HUES6 (cell line): Measurements from ENCODE around the gene AKAP13.

Experiments
- H3K27ac ChIP-seq: 2 replicates; pipeline ENCODE4 v1.7.0; 2013; ENCODE audit warnings: low read depth, mild to moderate bottlenecking, low read length, inconsistent platforms
- H3K27me3 ChIP-seq: 2 replicates; pipeline ENCODE4 v1.6.1; 2013; ENCODE audit warnings: low read length; ENCODE audit not compliant: control insufficient read depth, insufficient read depth
- H3K36me3 ChIP-seq: 2 replicates; pipeline ENCODE4 v1.6.1; 2013; ENCODE audit warnings: low read length; ENCODE audit not compliant: control insufficient read depth, insufficient read depth
- H3K4me1 ChIP-seq: 2 replicates; pipeline ENCODE4 v1.6.1; 2013; ENCODE audit warnings: low read length; ENCODE audit not compliant: control insufficient read depth, insufficient read depth
- H3K4me3 ChIP-seq: 2 replicates; pipeline ENCODE4 v1.5.1; 2013; ENCODE audit warnings: low read depth, low read length
- H3K9ac ChIP-seq: one replicate; pipeline ENCODE4 v1.6.1; 2013; ENCODE audit warnings: mild to moderate bottlenecking, low read length
- H3K9me3 ChIP-seq: 2 replicates; pipeline ENCODE4 v1.6.1; 2013; ENCODE audit warnings: low read depth, low read length; ENCODE audit not compliant: control insufficient read depth, insufficient read depth

The AKAP13 gene

GRCh38 chr15:85606738-85607137 lies 226.3 kb downstream of the AKAP13 start:
- Histone ChIP-seq H3K36me3 (peaks cover 3% of the 10 kb centered on the region; the same call in 1 of the 2 replicates), H3K9ac (no peak overlapping the region), H3K27me3 (no peaks in the 10 kb centered on the region), H3K4me1 (no peaks in the 10 kb centered on the region), H3K27ac (no peak overlapping the region), H3K9me3 (no peaks in the 10 kb centered on the region), H3K4me3 (no peak overlapping the region)

- H3K9me3 ChIP-seq = no peaks in the 10 kb centered on the region
- H3K9ac ChIP-seq = no peak overlapping the region
- H3K4me1 ChIP-seq = no peaks in the 10 kb centered on the region
- no peak overlapping the region for H3K27ac ChIP-seq
- peaks cover 3% of the 10 kb centered on the region; the same call in 1 of the 2 replicates for H3K36me3 ChIP-seq
- H3K27me3 ChIP-seq = no peaks in the 10 kb centered on the region
- no peak overlapping the region for H3K4me3 ChIP-seq
These were observed 226.9 kb downstream of the AKAP13 start for GRCh38 chr15:85607141-85607806.

- H3K9ac ChIP-seq = no peak overlapping the region
- no peak overlapping the region for H3K27ac ChIP-seq
These were observed 227.4 kb downstream of the AKAP13 start for GRCh38 chr15:85607842-85608241.

GRCh38 chr15:85609492-85609891 lies 229.1 kb downstream of the AKAP13 start:
- Histone ChIP-seq H3K4me3 (no peak overlapping the region), H3K27ac (no peak overlapping the region), H3K9me3 (no peaks in the 10 kb centered on the region), H3K27me3 (no peaks in the 10 kb centered on the region), H3K4me1 (no peaks in the 10 kb centered on the region), H3K9ac (no peak overlapping the region), H3K36me3 (no peaks in the 10 kb centered on the region)

More at GRCh38 chr15:85607842-85608241, 227.4 kb downstream of the AKAP13 start:
- no peaks in the 10 kb centered on the region for H3K27me3 ChIP-seq
- no peaks in the 10 kb centered on the region for H3K4me1 ChIP-seq
- H3K36me3 ChIP-seq = peaks cover 3% of the 10 kb centered on the region; the same call in 1 of the 2 replicates
- H3K9me3 ChIP-seq = no peaks in the 10 kb centered on the region
- no peak overlapping the region for H3K4me3 ChIP-seq

GRCh38 chr15:85611361-85611760 lies 231.0 kb downstream of the AKAP13 start:
- Histone ChIP-seq H3K9me3 (no peaks in the 10 kb centered on the region), H3K4me1 (0 out of 2 replicates have a peak, but pooled peaks cover under 1% of the 10 kb centered on the region), H3K36me3 (no peaks in the 10 kb centered on the region), H3K4me3 (no peak overlapping the region), H3K27ac (no peak overlapping the region), H3K27me3 (no peaks in the 10 kb centered on the region), H3K9ac (no peak overlapping the region)

- H3K4me1 ChIP-seq = peaks cover 26% of the 10 kb centered on the region
- no peak overlapping the region for H3K9ac ChIP-seq
- H3K36me3 ChIP-seq = no peaks in the 10 kb centered on the region
- H3K27me3 ChIP-seq = no peaks in the 10 kb centered on the region
- H3K9me3 ChIP-seq = no peaks in the 10 kb centered on the region
- no peak overlapping the region for H3K27ac ChIP-seq
- no peak overlapping the region for H3K4me3 ChIP-seq
These were observed 233.7 kb downstream of the AKAP13 start for GRCh38 chr15:85614059-85614458.

- Histone ChIP-seq H3K4me3 (no peak overlapping the region), H3K9me3 (no peaks in the 10 kb centered on the region), H3K9ac (no peak overlapping the region), H3K36me3 (no peaks in the 10 kb centered on the region), H3K4me1 (peaks cover 44% of the 10 kb centered on the region), H3K27ac (no peak overlapping the region), H3K27me3 (no peaks in the 10 kb centered on the region)
These were observed 235.5 kb downstream of the AKAP13 start for GRCh38 chr15:85615930-85616329.

GRCh38 chr15:85616549-85617110 lies 236.2 kb downstream of the AKAP13 start:
- H3K36me3 ChIP-seq = no peaks in the 10 kb centered on the region
- no peak overlapping the region for H3K4me3 ChIP-seq
- no peaks in the 10 kb centered on the region for H3K9me3 ChIP-seq
- H3K27me3 ChIP-seq = no peaks in the 10 kb centered on the region
- no peak overlapping the region for H3K9ac ChIP-seq
- H3K27ac ChIP-seq = no peak overlapping the region
- peaks cover 47% of the 10 kb centered on the region for H3K4me1 ChIP-seq

- no peak overlapping the region for H3K9ac ChIP-seq
- H3K27ac ChIP-seq = peak overlapping the region; percentile 48; the same call in 1 of the 2 replicates
These were observed 237.8 kb downstream of the AKAP13 start for GRCh38 chr15:85618228-85618505.

GRCh38 chr15:85618956-85619491 lies 238.6 kb downstream of the AKAP13 start:
- no peaks in the 10 kb centered on the region for H3K36me3 ChIP-seq
- no peaks in the 10 kb centered on the region for H3K27me3 ChIP-seq
- H3K27ac ChIP-seq = peak overlapping the region; percentile 11; the same call in 1 of the 2 replicates
- H3K9me3 ChIP-seq = no peaks in the 10 kb centered on the region
- H3K9ac ChIP-seq = no peak overlapping the region
- H3K4me3 ChIP-seq = peak overlapping the region; percentile 24
- peaks cover 47% of the 10 kb centered on the region for H3K4me1 ChIP-seq

More at GRCh38 chr15:85618228-85618505, 237.8 kb downstream of the AKAP13 start:
- no peaks in the 10 kb centered on the region for H3K27me3 ChIP-seq
- H3K9me3 ChIP-seq = no peaks in the 10 kb centered on the region
- H3K4me1 ChIP-seq = peaks cover 47% of the 10 kb centered on the region
- no peaks in the 10 kb centered on the region for H3K36me3 ChIP-seq
- no peak overlapping the region for H3K4me3 ChIP-seq

GRCh38 chr15:85619992-85620689 lies 239.7 kb downstream of the AKAP13 start:
- H3K4me1 ChIP-seq = peaks cover 47% of the 10 kb centered on the region
- H3K27ac ChIP-seq = no peak overlapping the region
- H3K4me3 ChIP-seq = no peak overlapping the region
- H3K27me3 ChIP-seq = no peaks in the 10 kb centered on the region
- H3K36me3 ChIP-seq = no peaks in the 10 kb centered on the region
- H3K9ac ChIP-seq = no peak overlapping the region
- H3K9me3 ChIP-seq = no peaks in the 10 kb centered on the region
